HEK293T (cell line): ENCODE data around the gene DRAP1.
"Not testable (repeated sequence)": the region's sequence is repeated elsewhere in the genome, so short reads cannot be mapped to it uniquely, and the experiment has no call there.

ENCODE experiments used
- ARNT ChIP-seq: fragments of 450-650 bp; IDR thresholded peaks from 2 replicates; pipeline ENCODE4 v1.6.1; 2017; ENCODE audit warnings: mild to moderate bottlenecking
- BHLHE40 ChIP-seq: fragments of 450-650 bp; IDR thresholded peaks from 2 replicates; pipeline ENCODE4 v1.6.1; 2016; ENCODE audit warnings: mild to moderate bottlenecking, moderate library complexity, borderline replicate concordance
- ELF4 ChIP-seq: fragments of 450-650 bp; IDR thresholded peaks from 2 replicates; pipeline ENCODE4 v1.6.1; 2017; ENCODE audit warnings: antibody characterized with exemption
- FOXK2 ChIP-seq: fragments of 450-650 bp; IDR thresholded peaks from 2 replicates; pipeline ENCODE4 v1.6.1; 2016; ENCODE audit warnings: mild to moderate bottlenecking
- FOXM1 ChIP-seq: fragments of 450-650 bp; IDR thresholded peaks from 2 replicates; pipeline ENCODE4 v1.6.1; 2017; ENCODE audit warnings: mild to moderate bottlenecking, borderline replicate concordance
- LEF1 ChIP-seq: fragments of 450-650 bp; IDR thresholded peaks from 2 replicates; pipeline ENCODE4 v1.6.1; 2017; ENCODE audit warnings: mild to moderate bottlenecking, borderline replicate concordance
- SP1 ChIP-seq: fragments of 450-650 bp; IDR thresholded peaks from 2 replicates; pipeline ENCODE4 v1.6.1; 2017
- TARDBP ChIP-seq: fragments of 450-650 bp; IDR thresholded peaks from 2 replicates; pipeline ENCODE4 v1.6.1; 2016

- not testable (repeated sequence) for TF ChIP-seq ARNT, FOXM1, SP1, ELF4, BHLHE40, TARDBP, LEF1, FOXK2
These were observed 32.4 kb downstream of the DRAP1 start for GRCh38 chr11:65951641-65952040.
